Endometrium (tissue), 2 donors: Measurements from ENCODE around the gene IGLL1.
"Not testable (repeated sequence)": the region's sequence is repeated elsewhere in the genome, so short reads cannot be mapped to it uniquely, and the experiment has no call there.

Source experiments
- FAIRE-seq: peaks from 2 replicates; lab custom pipeline; 2012; peaks lifted over from hg19 to GRCh38; lab: Jason Lieb, UNC
- donor health status: control.
- donor health status: control.

Gene IGLL1

DNA sequence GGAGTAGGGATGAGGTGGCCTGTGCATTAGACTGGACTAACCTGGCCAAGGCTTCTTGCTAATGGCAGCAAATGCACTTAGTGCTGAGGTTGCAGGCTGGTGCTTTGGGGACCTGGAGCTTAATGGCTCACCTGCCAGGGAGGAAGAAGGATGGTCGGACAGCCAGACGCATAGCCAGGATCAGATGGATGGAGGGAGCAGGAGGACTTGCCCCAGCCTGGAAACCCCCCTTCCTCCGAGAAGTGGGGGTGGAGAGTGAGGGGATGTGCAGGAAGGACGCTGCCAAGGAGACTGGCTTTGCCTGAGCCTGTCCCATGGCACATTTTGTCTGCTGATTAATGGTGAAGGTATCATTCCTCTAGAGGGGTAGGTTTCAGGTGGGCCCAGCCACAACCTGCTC, 17.9 kb downstream of the IGLL1 start:
- FAIRE-seq, result no peak

DNA sequence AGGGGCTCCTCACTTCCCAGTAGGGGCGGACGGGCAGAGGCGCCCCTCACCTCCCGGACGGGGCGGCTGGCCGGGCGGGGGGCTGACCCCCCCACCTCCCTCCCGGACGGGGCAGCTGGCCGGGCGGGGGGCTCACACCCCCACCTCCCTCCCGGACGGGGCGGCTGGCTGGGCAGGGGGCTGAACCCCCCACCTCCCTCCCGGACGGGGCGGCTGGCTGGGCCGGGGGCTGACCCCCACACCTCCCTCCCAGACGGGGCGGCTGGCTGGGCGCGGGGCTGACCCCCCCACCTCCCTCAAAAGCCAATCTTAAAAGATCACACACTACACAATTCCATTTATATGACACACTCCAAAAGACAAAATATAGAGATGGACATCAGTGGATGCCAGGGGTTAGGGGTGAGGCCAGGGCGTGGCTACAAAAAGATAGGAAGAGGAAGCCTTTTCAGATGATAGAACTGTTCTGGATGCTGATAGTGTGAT, 19.0 kb downstream of the IGLL1 start:
- not testable (repeated sequence) for FAIRE-seq

DNA sequence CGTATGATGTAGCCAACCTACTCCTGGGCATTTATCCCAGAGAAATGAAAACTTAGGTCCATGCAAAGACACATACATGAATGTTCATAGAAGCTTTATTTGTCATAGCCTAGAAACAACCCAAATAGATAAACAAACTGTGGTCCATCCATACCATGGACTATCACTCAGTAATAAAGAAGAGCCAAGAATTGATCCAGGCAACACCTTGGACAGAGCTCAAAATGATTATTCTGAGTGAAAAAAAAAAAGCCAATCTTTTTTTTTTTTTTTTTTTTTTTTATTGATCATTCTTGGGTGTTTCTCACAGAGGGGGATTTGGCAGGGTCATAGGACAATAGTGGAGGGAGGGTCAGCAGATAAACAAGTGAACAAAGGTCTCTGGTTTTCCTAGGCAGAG, 19.9 kb downstream of the IGLL1 start:
- not testable (repeated sequence) for FAIRE-seq

DNA sequence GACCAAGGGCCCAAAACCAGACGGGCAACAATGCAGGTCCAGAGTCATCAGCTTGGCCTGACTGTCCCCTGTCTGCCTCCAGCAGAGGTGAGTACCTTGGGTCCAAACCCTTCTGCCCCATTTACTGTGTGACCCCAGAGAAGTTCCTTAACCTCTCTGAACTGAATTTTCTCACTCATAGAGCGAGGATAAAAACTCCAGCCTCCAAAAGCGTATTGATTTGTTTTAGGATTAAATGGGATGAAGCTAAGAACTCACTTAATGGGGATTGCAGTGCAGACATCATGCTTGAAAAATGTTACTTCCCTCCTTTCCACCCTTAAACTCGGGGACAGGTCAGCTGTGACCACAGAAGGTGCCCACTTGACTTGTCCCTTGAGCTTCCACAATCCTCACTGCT, 22.6 kb downstream of the IGLL1 start:
- no peak for FAIRE-seq

DNA sequence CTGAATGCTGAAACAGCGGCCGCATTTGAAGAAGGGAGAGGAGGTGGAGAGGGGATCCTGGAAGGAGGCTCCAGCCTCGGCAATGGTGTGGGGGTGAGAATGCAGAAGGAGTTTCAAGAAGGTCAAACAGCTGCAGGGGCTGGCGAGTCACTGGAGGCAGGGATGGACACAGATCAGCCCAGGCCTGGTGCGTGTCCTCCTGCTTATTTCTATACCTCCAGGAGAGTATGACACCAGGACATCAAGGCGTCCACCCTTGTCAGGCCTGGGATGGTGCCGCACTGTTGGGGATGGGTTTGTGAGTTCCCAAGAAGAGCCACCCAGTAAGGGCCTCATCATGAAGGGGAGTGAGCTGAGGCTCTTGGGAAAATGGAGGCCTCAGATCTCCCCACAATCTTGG, 23.1 kb downstream of the IGLL1 start:
- FAIRE-seq, result no peak

DNA sequence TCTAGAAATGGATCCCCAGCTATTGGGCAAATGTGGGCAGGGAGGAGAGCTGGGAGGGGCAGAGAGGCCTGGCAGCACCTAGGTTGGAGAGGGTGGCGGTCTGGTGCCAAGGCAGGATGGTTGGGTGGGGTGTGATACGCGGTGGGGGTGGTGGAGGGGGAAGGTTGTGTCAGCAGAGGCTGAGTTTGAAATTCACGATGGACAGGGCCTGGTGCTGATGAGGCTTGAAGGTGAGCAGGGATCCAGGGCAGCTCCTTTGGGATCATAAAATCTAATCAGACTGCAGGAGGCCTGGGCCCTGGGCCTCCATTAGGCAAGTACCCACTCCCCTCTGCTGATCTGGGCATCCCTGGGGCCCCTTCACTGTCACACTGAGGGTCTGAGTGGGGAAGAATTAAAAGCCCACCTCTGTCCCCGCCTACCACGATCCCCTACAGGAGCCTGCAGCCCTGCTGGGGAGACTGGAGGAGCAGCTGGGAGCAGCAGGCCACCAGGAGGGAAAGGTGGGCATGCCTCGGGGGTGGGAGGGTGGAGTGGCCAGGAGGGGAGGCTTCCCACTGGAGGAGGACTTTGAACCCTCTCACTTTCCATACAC, 24.0 kb downstream of the IGLL1 start:
- no peak for FAIRE-seq

DNA sequence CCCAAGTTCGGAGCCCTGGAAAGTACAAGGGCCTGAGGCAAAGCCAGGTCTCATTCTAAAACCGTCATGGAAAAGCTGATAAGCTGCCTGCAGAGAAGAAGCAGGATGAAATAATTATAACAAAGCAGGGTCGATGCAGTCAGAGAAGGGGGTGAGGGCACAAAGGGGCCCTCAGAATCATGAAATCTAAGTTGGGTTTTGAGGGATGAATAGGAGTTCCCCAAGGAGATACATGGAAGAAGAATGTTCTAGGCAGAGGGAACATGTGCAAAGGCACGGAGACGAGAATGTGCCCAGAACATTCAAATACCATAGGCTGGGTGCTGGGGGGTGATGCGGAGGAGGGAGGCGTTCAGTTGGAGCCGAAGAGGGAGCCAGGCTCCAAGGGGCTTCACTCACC, 25.0 kb downstream of the IGLL1 start:
- no peak for FAIRE-seq

DNA sequence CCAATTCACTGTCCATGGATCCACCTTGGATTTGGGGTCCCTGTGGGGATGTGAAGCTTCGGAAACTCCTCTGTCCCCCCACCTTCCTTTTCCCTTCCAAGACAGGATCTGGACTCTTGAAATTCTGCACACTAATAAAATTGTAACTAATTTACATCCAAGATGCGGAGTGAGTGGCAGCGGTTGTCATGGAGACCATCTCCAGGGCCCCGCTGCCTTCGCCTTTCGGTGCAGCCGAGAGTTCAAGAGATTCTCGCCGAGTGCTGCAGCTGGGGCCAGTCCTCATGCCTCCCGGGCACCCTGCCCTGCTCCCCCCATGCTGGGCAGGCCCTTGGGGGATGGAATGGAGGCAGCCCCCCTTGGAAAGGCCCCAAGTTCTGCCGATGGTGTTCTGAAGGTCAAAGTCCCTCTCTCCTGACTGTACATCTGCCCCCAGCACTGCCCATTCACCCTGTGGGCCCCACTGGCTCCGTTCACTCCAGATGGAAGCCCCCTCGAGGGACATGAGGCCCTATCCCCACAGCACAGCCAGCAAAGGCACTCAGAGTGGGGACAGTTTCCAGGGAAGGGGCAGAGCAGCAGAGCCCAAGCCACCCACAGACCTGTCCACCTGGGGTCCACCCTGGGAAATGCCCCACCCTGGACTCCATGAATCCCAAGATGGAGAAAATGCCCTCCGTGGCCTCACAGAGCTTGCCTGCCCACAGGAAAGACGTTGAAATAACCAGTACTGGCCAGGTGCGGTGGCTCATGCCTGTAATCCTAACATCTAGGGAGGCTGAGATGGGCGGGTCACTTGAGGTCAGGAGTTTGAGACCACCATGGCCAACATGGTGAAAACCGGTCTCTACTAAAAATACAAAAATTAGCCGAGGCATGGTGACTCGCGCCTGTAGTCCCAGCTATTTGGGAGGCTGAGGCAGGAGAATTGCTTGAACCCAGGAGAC, 25.9 kb downstream of the IGLL1 start:
- no peak for FAIRE-seq

DNA sequence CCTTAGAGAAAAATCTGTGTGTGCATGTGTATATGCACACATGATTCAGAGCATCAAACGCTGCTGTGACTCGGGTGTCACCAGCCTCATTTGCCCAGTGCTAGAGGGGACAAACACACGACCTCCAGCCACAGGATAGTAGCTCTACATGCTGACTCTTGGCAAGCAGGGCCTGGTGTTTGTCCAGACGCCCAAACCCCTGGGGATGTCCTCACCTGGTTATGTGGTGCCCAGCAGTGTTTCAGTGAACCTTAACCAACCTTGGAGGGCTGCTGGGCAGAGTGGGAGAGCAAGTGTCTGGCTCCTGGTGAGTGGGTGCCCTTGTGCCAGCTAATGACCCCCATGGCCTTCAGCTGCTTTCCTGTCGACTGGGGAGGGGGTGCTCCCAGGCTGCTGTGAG, 26.7 kb downstream of the IGLL1 start:
- no peak for FAIRE-seq

DNA sequence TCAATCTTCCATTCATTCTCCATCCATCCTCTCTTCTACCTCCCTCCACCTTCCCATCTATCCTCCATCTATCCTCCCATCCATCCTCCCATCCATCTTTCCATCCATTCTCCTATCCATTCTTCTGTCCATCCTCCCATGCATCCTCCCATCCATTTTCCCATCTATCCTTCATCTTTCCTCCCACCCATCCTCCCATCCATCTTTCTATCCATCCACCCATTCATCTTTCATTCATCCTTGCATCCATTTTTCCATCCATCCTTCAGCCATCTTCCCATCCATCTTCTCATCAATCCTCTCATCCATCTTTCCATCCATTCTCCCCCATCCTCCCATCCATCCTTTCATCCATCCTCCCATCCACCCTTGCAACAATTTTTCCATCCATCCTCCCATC, 27.5 kb downstream of the IGLL1 start:
- no peak for FAIRE-seq

DNA sequence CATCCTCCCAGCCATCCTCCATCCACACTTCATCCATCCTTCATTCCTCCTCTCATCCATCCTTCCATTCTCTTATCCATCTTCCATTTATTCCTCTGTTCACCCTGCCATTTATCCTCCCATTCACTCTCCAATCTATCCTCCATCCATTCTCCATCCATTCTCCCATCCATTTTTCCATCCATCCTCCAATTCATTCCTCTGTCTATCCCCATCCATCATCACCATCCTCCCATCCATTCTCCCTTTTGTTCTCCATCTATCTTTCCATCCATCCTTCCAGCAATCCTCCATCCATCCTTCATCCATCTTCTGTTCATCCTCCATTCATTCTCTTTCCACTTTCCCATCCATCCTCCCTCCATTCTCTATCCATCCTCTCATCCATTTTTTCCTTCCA, 28.7 kb downstream of the IGLL1 start:
- FAIRE-seq, result no peak

DNA sequence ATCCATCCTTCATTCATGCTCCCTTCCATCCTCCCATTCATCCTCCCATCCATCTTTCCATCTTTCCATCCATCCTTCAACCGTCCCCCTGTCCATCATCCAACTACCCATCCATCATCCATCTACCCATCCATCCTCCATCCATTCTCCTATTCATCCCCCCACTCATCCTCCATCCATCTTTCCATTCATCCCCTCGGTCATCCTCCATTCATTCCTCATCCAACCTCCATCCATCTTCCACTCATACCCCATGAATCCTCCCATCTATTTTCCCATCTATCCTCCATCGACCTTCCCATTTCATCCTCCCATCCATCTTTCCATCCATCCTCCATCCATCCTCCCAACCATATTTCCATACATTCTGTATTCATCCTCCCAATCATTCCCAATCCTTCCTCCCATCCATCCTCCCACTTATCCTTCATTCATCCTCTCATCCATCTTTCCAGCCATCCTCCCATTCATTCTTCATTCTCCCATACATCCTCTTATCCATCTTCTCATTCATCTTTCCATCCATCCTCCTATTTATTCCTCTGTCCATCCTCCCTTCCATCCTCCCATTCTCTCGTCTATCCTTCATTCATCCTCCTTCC, 29.9 kb downstream of the IGLL1 start:
- no peak for FAIRE-seq

DNA sequence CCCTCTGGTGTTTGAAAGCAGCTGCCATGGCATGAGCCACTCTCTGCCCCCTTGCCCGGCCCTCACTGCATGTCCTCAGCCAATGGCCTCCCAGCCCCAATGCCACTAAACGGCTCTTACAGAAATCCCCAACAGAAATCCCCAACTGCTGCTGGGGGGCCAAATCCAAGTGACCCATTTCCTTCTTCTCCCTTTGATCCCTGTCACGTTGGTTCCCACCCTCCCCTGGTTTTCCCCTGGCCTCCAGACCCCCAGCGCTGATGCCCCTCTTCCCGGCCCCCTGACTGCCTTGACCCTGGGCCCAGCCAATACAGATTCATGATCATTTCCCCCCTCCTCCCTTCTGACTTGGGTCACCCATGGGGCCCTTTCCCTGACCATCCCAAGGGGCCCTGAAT, 30.9 kb downstream of the IGLL1 start:
- no peak for FAIRE-seq

DNA sequence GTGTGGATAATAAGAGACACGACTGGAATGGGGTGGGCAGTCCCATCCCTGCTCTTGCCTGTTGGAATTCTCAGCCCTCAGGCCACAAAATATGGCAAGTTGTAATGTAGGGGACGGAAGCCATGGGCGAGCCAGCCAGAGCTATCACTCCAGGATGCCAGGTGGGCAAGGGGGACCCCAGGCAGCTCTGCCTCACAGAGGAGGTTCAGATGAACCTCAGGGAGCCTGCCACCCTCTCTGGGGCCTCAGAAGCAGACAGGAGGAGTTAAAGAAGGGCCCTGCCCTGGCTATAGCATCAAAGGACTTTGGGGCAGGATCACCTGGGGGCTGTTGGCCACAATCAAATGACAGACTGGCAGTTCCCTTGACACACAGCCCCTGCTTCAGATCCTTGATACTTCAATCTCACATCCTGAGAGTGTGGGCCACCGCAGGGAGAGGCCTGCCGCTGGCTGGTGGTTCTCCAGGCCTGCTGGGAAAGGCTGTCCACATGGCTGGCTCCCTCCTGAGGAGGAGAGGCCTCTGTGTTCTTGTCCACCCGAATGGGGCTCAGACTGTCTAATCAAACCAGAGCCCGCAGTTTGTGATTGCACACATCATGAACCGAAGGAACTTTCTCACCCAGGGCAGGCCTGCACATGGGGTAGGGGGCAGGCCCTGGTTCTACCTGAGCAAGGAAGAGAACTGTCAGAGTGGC, 31.4 kb downstream of the IGLL1 start:
- no peak for FAIRE-seq

DNA sequence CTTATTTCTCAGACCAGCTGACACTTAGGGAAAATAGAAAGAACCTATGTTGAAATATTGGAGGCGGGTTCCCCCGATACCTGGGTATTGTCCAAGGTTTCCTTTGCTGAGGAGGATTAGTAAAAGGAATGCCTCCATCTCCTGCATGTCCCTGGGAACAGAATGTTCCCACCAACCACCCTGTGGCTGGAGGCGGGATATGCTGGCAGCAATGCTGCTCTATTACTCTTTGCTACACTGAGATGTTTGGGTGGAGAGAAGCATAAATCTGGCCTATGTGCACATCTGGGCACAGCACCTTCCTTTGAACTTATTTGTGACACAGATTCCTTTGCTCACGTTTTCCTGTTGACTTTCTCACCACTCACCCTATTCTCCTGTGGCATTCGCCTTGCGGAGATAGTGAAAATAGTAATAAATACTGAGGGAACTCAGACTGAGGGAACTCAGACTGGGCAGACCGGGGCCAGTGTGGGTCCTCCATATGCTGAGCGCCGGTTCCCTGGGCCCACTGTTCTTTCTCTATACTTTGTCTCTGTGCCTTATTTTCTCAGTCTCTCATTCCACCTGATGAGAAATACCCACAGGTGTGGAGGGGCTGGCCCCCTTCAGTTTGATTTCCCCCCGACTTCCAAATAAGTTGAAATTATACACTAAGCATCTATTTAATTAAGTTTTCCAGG, 32.1 kb downstream of the IGLL1 start:
- no peak for FAIRE-seq

DNA sequence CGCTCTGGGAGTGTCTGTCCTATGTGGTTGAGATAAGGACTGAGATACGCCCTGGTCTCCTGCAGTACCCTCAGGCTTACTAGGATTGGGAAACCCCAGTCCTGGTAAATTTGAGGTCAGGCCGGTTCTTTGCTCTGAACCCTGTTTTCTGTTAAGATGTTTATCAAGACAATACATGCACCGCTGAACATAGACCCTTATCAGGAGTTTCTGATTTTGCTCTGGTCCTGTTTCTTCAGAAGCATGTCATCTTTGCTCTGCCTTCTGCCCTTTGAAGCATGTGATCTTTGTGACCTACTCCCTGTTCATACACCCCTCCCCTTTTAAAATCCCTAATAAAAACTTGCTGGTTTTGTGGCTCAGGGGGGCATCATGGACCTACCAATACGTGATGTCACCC, 32.7 kb downstream of the IGLL1 start:
- FAIRE-seq, result not testable (repeated sequence)

DNA sequence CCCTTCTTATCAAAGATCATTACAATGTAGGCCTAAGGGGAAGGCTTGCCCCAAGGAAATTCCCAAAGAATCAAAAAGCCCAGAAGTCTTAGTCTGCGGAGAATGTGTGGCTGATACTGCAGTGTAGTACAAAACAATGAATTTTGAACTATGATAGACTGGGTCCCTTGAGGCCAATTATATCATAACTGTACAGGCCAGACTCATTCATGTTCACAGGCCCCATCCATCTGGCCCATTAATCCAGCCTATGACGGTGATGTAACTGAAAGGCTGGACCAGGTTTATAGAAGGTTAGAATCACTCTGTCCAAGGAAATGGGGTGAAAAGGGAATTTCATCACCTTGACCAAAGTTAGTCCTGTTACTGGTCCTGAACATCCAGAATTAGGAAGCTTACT, 35.2 kb downstream of the IGLL1 start:
- no peak for FAIRE-seq

DNA sequence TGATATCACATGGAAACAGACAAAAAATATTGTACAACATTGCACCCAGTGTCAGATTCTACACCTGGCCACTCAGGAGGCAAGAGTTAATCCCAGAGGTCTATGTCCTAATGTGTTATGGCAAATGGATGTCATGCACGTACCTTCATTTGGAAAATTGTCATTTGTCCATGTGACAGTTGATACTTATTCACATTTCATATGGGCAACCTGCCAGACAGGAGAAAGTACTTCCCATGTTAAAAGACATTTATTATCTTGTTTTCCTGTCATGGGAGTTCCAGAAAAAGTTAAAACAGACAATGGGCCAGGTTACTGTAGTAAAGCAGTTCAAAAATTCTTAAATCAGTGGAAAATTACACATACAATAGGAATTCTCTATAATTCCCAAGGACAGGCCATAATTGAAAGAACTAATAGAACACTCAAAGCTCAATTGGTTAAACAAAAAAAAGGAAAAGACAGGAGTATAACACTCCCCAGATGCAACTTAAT, 36.5 kb downstream of the IGLL1 start:
- not testable (repeated sequence) for FAIRE-seq

DNA sequence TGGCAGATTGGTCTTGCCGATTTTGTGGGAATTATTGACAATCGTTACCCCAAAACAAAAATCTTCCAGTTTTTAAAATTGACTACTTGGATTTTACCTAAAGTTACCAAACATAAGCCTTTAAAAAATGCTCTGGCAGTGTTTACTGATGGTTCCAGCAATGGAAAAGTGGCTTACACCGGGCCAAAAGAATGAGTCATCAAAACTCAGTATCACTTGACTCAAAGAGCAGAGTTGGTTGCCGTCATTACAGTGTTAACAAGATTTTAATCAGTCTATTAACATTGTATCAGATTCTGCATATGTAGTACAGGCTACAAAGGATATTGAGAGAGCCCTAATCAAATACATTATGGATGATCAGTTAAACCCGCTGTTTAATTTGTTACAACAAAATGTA, 37.2 kb downstream of the IGLL1 start:
- no peak for FAIRE-seq

DNA sequence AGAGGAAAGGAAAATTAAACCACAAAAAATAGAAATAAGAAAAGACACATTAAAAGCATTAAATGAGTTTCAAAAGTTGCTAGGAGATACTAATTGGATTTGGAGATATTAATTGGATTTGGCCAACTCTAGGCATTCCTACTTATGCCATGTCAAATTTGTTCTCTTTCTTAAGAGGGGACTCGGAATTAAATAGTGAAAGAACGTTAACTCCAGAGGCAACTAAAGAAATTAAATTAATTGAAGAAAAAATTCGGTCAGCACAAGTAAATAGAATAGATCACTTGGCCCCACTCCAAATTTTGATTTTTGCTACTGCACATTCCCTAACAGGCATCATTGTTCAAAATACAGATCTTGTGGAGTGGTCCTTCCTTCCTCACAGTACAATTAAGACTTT, 37.7 kb downstream of the IGLL1 start:
- not testable (repeated sequence) for FAIRE-seq

DNA sequence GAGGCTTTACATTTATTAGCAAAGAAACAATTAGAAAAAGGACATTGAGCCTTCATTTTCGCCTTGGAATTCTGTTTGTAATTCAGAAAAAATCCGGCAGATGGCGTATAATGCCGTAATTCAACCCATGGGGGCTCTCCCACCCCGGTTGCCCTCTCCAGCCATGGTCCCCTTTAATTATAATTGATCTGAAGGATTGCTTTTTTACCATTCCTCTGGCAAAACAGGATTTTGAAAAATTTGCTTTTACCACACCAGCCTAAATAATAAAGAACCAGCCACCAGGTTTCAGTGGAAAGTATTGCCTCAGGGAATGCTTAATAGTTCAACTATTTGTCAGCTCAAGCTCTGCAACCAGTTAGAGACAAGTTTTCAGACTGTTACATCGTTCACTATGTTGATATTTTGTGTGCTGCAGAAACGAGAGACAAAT, 38.2 kb downstream of the IGLL1 start:
- FAIRE-seq, result not testable (repeated sequence)

DNA sequence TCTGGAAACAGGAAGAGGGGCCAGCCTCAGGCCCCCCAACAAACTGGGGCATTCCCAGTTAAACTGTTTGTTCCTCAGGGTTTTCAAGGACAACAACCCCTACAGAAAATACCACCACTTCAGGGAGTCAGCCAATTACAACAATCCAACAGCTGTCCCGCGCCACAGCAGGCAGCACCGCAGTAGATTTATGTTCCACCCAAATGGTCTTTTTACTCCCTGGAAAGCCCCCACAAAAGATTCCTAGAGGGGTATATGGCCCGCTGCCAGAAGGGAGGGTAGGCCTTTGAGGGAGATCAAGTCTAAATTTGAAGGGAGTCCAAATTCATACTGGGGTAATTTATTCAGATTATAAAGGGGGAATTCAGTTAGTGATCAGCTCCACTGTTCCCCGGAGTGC, 39.3 kb downstream of the IGLL1 start:
- FAIRE-seq, result not testable (repeated sequence)
